ENCODE data around the gene PTPRG. TPM values are rescaled to one million over a fixed set of nuclear protein-coding genes. Genes with fewer than 3 reads are reported as not detected.

PTPRG gene
- total RNA-seq, 1 donor from 2014 or later, result 44.3 TPM

DNA sequence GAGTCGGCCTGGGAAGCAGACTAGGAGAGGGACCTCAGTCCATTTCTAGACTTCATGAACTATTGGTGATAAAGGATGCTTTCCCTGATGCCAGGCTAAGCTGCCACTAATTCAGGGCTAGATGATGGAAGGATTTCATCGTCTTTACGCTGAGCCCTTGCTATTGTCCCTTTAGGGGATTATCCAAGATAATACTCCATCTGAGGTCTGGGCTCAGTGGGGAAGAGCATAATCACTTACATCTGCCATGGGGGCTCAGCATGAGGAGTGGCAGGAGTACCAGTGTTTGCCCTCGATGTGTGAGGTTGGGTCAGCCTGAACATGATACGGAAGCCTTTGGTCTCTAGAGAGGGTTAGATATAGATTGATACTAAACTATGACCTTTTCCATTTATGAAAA is 47.3 kb downstream of the PTPRG start:
- Mint-ChIP-seq H3K9me3 (ENCODE audit: low read depth) (no peaks in the 10 kb centered on the region), H3K4me3 (ENCODE audit: low read depth) (no peak overlapping the region), H3K4me1 (ENCODE audit: low read depth) (peaks cover 13% of the 10 kb centered on the region), H3K27ac (no peak overlapping the region), H3K27me3 (no peaks in the 10 kb centered on the region), H3K36me3 (ENCODE audit: insufficient read depth) (no peaks in the 10 kb centered on the region)
- TF ChIP-seq, protein P1, sequence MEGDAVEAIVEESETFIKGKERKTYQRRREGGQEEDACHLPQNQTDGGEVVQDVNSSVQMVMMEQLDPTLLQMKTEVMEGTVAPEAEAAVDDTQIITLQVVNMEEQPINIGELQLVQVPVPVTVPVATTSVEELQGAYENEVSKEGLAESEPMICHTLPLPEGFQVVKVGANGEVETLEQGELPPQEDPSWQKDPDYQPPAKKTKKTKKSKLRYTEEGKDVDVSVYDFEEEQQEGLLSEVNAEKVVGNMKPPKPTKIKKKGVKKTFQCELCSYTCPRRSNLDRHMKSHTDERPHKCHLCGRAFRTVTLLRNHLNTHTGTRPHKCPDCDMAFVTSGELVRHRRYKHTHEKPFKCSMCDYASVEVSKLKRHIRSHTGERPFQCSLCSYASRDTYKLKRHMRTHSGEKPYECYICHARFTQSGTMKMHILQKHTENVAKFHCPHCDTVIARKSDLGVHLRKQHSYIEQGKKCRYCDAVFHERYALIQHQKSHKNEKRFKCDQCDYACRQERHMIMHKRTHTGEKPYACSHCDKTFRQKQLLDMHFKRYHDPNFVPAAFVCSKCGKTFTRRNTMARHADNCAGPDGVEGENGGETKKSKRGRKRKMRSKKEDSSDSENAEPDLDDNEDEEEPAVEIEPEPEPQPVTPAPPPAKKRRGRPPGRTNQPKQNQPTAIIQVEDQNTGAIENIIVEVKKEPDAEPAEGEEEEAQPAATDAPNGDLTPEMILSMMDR (IDR thresholded peaks at IDR 0.05; ENCODE audit: unreplicated experiment), result no peak
- no peak for DNase-seq (ENCODE audit: low spot score, unreplicated experiment)

DNA sequence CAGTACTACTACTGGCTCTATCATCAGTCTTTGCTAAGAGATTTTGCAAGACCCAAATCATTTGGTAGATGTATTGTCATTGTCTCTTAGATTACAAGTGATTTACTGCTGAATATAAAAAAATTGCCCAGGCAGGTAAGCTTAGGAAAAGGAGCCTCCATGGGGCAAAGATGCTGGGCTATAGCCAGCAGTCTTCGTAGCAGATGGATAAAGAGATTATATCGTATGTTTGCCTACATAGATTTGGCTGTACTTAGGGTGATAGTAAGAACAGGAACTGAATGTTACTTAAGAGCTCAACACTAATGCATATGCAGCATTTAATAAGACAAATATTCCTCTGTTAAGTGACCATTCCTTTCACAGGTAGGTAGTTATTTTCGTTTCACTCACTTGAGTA is 48.9 kb downstream of the PTPRG start:
- peaks cover 15% of the 10 kb centered on the region for H3K4me1 Mint-ChIP-seq (ENCODE audit: low read depth)
- no peak for DNase-seq (ENCODE audit: low spot score, unreplicated experiment)
- no peaks in the 10 kb centered on the region for H3K27me3 Mint-ChIP-seq
- no peaks in the 10 kb centered on the region for H3K9me3 Mint-ChIP-seq (ENCODE audit: low read depth)
- no peak overlapping the region for H3K27ac Mint-ChIP-seq
- TF ChIP-seq, protein P1 (IDR thresholded peaks at IDR 0.05; ENCODE audit: unreplicated experiment), result no peak
- no peaks in the 10 kb centered on the region for H3K36me3 Mint-ChIP-seq (ENCODE audit: insufficient read depth)
- H3K4me3 Mint-ChIP-seq (ENCODE audit: low read depth), result no peak overlapping the region

DNA sequence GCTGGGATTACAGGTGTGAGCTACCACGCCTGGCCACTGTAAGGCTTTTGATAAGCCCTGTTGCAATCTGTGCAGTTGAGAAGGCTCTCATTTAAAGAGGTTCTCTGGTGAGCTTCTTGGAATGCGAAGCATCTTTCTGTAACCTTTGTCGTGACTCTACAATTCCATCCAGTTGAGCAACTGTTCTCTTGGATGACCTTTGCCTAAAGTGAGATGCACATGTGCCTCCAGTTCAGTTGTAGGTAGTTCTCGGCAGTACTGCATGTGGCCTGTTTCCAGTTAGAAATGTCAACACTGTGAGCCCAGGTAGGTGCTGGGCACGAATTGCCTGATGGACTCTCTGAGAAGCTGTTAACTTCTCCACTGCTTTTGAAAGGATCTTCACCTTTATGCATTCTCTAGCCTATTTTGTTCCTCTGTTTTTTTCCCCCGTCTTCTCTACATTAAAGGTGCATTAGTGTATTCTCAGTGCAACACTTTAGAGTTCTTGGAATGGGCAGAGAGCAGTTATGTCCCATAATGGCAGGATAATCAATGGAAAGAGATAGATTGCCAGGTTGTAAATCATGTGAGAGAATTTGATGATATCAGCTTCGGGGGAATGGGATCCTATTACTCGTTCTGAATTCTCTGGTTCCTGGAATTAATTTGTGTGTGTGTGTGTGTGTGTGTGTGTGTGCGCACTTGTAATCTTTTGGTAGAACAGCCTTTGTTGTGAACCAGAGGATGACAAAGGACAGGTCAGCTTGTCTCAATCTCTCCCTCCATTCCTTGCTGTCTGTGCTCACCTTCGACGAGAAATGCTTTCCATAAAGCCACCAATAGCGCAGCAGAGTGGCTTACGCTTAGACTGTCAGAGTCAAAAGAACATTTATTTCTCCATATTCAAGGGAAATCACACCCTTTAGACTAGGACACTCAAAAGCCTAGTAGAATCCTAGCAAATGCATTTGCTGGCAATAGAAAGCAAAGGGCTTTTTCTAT is 51.1 kb downstream of the PTPRG start:
- H3K27me3 Mint-ChIP-seq, result no peaks in the 10 kb centered on the region
- H3K9me3 Mint-ChIP-seq (ENCODE audit: low read depth), result no peaks in the 10 kb centered on the region
- H3K4me1 Mint-ChIP-seq (ENCODE audit: low read depth), result peaks cover 18% of the 10 kb centered on the region
- no peak for DNase-seq (ENCODE audit: low spot score, unreplicated experiment)
- peak overlapping the region; percentile 0 for H3K27ac Mint-ChIP-seq
- peaks cover 2% of the 10 kb centered on the region for H3K36me3 Mint-ChIP-seq (ENCODE audit: insufficient read depth)
- TF ChIP-seq, protein P1 (IDR thresholded peaks at IDR 0.05; ENCODE audit: unreplicated experiment), result no peak
- no peak overlapping the region for H3K4me3 Mint-ChIP-seq (ENCODE audit: low read depth)

DNA sequence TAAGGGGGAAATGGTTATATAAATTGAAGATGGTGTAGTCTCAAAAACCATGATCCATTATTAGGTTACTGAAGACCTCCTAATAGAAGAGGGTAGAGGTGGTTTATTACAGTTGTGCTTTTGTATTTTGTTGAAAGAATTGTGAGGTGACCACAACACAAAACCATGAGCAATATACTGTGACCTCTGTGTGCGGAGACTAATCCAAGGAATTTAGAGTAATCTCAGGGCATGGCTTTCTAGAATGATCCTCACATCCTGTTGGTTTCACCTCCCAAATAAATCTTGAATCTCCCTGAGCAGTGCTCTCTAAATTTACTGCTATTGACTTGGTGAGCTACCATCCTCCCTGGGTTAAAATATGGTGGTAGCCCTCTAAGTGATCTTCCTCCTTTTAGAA is 52.3 kb downstream of the PTPRG start:
- Mint-ChIP-seq H3K4me3 (ENCODE audit: low read depth) (no peak overlapping the region), H3K27ac (no peak overlapping the region), H3K9me3 (ENCODE audit: low read depth) (no peaks in the 10 kb centered on the region), H3K4me1 (ENCODE audit: low read depth) (peaks cover 17% of the 10 kb centered on the region), H3K36me3 (ENCODE audit: insufficient read depth) (peaks cover 2% of the 10 kb centered on the region), H3K27me3 (no peaks in the 10 kb centered on the region)
- TF ChIP-seq, protein P1 (IDR thresholded peaks at IDR 0.05; ENCODE audit: unreplicated experiment), result no peak
- DNase-seq (ENCODE audit: low spot score, unreplicated experiment), result no peak

DNA sequence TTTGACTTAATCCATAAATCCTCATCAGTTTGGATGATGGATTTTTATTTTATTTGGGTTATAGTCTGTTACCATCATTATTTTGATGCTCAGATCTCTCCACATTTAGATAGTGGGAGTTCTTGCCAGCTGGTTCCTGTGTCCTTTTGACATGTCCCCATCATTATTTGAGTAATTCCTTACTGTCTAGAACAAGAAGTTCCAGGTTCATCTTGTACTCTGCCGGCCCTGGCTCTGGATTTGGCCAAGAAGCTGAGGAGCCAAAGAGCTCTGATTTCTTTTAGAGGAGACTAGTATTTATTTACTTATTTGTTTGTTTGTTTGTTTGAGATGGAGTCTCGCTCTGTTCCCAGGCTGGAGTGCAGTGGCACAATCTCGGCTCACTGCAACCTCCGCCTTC is 54.3 kb downstream of the PTPRG start:
- H3K4me3 Mint-ChIP-seq (ENCODE audit: low read depth), result no peak overlapping the region

More for the DNA sequence above, 54.3 kb downstream of the PTPRG start:
- H3K36me3 Mint-ChIP-seq (ENCODE audit: insufficient read depth), result peaks cover 2% of the 10 kb centered on the region
- no peaks in the 10 kb centered on the region for H3K9me3 Mint-ChIP-seq (ENCODE audit: low read depth)
- DNase-seq (ENCODE audit: low spot score, unreplicated experiment), result no peak
- no peaks in the 10 kb centered on the region for H3K27me3 Mint-ChIP-seq
- H3K4me1 Mint-ChIP-seq (ENCODE audit: low read depth), result peaks cover 17% of the 10 kb centered on the region
- no peak overlapping the region for H3K27ac Mint-ChIP-seq
- TF ChIP-seq, protein P1 (IDR thresholded peaks at IDR 0.05; ENCODE audit: unreplicated experiment), result no peak
